ENCODE data around the gene FRAT2.

FRAT2 gene

GRCh38 chr10:97372233-97372875 lies 37.8 kb upstream of the FRAT2 start:
- DNase-seq (ENCODE audit: insufficient read length, low spot score) (no peak), FAIRE-seq (no peak)
- TF ChIP-seq TAF1 (IDR thresholded peaks at IDR 0.05; ENCODE audit: low read depth, low read length) (no peak), SPI1 (IDR thresholded peaks at IDR 0.05; ENCODE audit: low read depth, low read length) (no peak), PAX5 (IDR thresholded peaks at IDR 0.05; ENCODE audit: insufficient read depth, low read length, severe bottlenecking) (no peak), POU2F2 (IDR thresholded peaks at IDR 0.05; ENCODE audit: low read depth, low read length) (no peak), POLR2A (IDR thresholded peaks at IDR 0.05; ENCODE audit: low read depth, low read length) (no peak), POLR2AphosphoS5 (IDR thresholded peaks at IDR 0.05; ENCODE audit: low read depth, low read length) (no peak)

GRCh38 chr10:97371696-97372095 lies 37.2 kb upstream of the FRAT2 start:
- TF ChIP-seq POLR2AphosphoS5 (IDR thresholded peaks at IDR 0.05; ENCODE audit: low read depth, low read length) = no peak
- no peak for TF ChIP-seq POLR2A (IDR thresholded peaks at IDR 0.05; ENCODE audit: low read depth, low read length)
- TF ChIP-seq PAX5 (IDR thresholded peaks at IDR 0.05; ENCODE audit: insufficient read depth, low read length, severe bottlenecking) = no peak
- no peak for TF ChIP-seq POU2F2 (IDR thresholded peaks at IDR 0.05; ENCODE audit: low read depth, low read length)
- TF ChIP-seq TAF1 (IDR thresholded peaks at IDR 0.05; ENCODE audit: low read depth, low read length) = no peak
- no peak for TF ChIP-seq SPI1 (IDR thresholded peaks at IDR 0.05; ENCODE audit: low read depth, low read length)
- DNase-seq (ENCODE audit: insufficient read length, low spot score) = no peak
- FAIRE-seq = no peak

GRCh38 chr10:97367126-97367649 lies 32.7 kb upstream of the FRAT2 start:
- FAIRE-seq (no peak), DNase-seq (ENCODE audit: insufficient read length, low spot score) (no peak)
- no peak for TF ChIP-seq SPI1 (IDR thresholded peaks at IDR 0.05; ENCODE audit: low read depth, low read length)
- no peak for TF ChIP-seq POLR2A (IDR thresholded peaks at IDR 0.05; ENCODE audit: low read depth, low read length)
- no peak for TF ChIP-seq POU2F2 (IDR thresholded peaks at IDR 0.05; ENCODE audit: low read depth, low read length)
- TF ChIP-seq POLR2AphosphoS5 (IDR thresholded peaks at IDR 0.05; ENCODE audit: low read depth, low read length) = no peak
- no peak for TF ChIP-seq TAF1 (IDR thresholded peaks at IDR 0.05; ENCODE audit: low read depth, low read length)
- TF ChIP-seq PAX5 (IDR thresholded peaks at IDR 0.05; ENCODE audit: insufficient read depth, low read length, severe bottlenecking) = no peak

- no peak for TF ChIP-seq TAF1 (IDR thresholded peaks at IDR 0.05; ENCODE audit: low read depth, low read length)
- no peak for TF ChIP-seq POLR2AphosphoS5 (IDR thresholded peaks at IDR 0.05; ENCODE audit: low read depth, low read length)
- no peak for TF ChIP-seq PAX5 (IDR thresholded peaks at IDR 0.05; ENCODE audit: insufficient read depth, low read length, severe bottlenecking)
- TF ChIP-seq POLR2A (IDR thresholded peaks at IDR 0.05; ENCODE audit: low read depth, low read length) = no peak
- TF ChIP-seq POU2F2 (IDR thresholded peaks at IDR 0.05; ENCODE audit: low read depth, low read length) = no peak
- TF ChIP-seq SPI1 (IDR thresholded peaks at IDR 0.05; ENCODE audit: low read depth, low read length) = no peak
- FAIRE-seq = no peak
- no peak for DNase-seq (ENCODE audit: insufficient read length, low spot score)
These were observed 32.0 kb upstream of the FRAT2 start for GRCh38 chr10:97366572-97366971.

- DNase-seq (ENCODE audit: insufficient read length, low spot score) = no peak
- no peak for FAIRE-seq
- TF ChIP-seq POLR2A (IDR thresholded peaks at IDR 0.05; ENCODE audit: low read depth, low read length) (no peak), PAX5 (IDR thresholded peaks at IDR 0.05; ENCODE audit: insufficient read depth, low read length, severe bottlenecking) (no peak), TAF1 (IDR thresholded peaks at IDR 0.05; ENCODE audit: low read depth, low read length) (no peak), SPI1 (IDR thresholded peaks at IDR 0.05; ENCODE audit: low read depth, low read length) (no peak), POLR2AphosphoS5 (IDR thresholded peaks at IDR 0.05; ENCODE audit: low read depth, low read length) (no peak), POU2F2 (IDR thresholded peaks at IDR 0.05; ENCODE audit: low read depth, low read length) (no peak)
These were observed 31.3 kb upstream of the FRAT2 start for GRCh38 chr10:97365761-97366351.

GRCh38 chr10:97363071-97363470 lies 28.5 kb upstream of the FRAT2 start:
- TF ChIP-seq TAF1 (IDR thresholded peaks at IDR 0.05; ENCODE audit: low read depth, low read length) (no peak), POU2F2 (IDR thresholded peaks at IDR 0.05; ENCODE audit: low read depth, low read length) (no peak), POLR2AphosphoS5 (IDR thresholded peaks at IDR 0.05; ENCODE audit: low read depth, low read length) (no peak), SPI1 (IDR thresholded peaks at IDR 0.05; ENCODE audit: low read depth, low read length) (no peak), POLR2A (IDR thresholded peaks at IDR 0.05; ENCODE audit: low read depth, low read length) (no peak), PAX5 (IDR thresholded peaks at IDR 0.05; ENCODE audit: insufficient read depth, low read length, severe bottlenecking) (no peak)
- DNase-seq (ENCODE audit: insufficient read length, low spot score) (no peak), FAIRE-seq (no peak)

- DNase-seq (ENCODE audit: insufficient read length, low spot score) (no peak), FAIRE-seq (no peak)
- no peak for TF ChIP-seq TAF1 (IDR thresholded peaks at IDR 0.05; ENCODE audit: low read depth, low read length)
- TF ChIP-seq SPI1 (IDR thresholded peaks at IDR 0.05; ENCODE audit: low read depth, low read length) = no peak
- no peak for TF ChIP-seq PAX5 (IDR thresholded peaks at IDR 0.05; ENCODE audit: insufficient read depth, low read length, severe bottlenecking)
- no peak for TF ChIP-seq POLR2AphosphoS5 (IDR thresholded peaks at IDR 0.05; ENCODE audit: low read depth, low read length)
- no peak for TF ChIP-seq POU2F2 (IDR thresholded peaks at IDR 0.05; ENCODE audit: low read depth, low read length)
- TF ChIP-seq POLR2A (IDR thresholded peaks at IDR 0.05; ENCODE audit: low read depth, low read length) = no peak
These were observed 27.9 kb upstream of the FRAT2 start for GRCh38 chr10:97362310-97363033.

- TF ChIP-seq PAX5 (IDR thresholded peaks at IDR 0.05; ENCODE audit: insufficient read depth, low read length, severe bottlenecking) (no peak), POLR2AphosphoS5 (IDR thresholded peaks at IDR 0.05; ENCODE audit: low read depth, low read length) (no peak), TAF1 (IDR thresholded peaks at IDR 0.05; ENCODE audit: low read depth, low read length) (no peak), POLR2A (IDR thresholded peaks at IDR 0.05; ENCODE audit: low read depth, low read length) (no peak), SPI1 (IDR thresholded peaks at IDR 0.05; ENCODE audit: low read depth, low read length) (no peak), POU2F2 (IDR thresholded peaks at IDR 0.05; ENCODE audit: low read depth, low read length) (no peak)
- no peak for DNase-seq (ENCODE audit: insufficient read length, low spot score)
- no peak for FAIRE-seq
These were observed 27.0 kb upstream of the FRAT2 start for GRCh38 chr10:97361537-97361901.
